ENCODE measurements around the gene RAPGEF1.

DNA sequence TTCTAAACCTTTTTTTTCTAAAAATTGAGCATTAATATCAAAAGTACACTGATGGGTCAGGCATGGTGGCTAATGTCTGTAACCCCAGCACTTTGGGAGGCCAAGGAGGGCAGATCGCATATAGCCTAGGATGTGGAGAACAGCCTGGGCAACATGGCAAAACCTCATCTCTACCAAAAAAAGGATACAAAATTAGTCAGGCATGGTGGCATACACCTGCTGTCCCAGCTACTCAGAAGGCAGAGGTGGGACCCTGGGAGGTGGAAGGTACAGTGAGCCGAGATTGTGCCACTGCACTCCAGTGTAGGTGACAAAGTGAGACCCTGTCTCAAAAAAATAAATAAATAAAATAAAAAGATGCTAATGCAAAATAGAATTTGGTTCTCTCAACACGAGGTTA lies 49.4 kb downstream of the RAPGEF1 start:
- TF ChIP-seq, protein P1, sequence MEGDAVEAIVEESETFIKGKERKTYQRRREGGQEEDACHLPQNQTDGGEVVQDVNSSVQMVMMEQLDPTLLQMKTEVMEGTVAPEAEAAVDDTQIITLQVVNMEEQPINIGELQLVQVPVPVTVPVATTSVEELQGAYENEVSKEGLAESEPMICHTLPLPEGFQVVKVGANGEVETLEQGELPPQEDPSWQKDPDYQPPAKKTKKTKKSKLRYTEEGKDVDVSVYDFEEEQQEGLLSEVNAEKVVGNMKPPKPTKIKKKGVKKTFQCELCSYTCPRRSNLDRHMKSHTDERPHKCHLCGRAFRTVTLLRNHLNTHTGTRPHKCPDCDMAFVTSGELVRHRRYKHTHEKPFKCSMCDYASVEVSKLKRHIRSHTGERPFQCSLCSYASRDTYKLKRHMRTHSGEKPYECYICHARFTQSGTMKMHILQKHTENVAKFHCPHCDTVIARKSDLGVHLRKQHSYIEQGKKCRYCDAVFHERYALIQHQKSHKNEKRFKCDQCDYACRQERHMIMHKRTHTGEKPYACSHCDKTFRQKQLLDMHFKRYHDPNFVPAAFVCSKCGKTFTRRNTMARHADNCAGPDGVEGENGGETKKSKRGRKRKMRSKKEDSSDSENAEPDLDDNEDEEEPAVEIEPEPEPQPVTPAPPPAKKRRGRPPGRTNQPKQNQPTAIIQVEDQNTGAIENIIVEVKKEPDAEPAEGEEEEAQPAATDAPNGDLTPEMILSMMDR (IDR thresholded peaks at IDR 0.05; ENCODE audit: low read depth, low read length), result no peak
- no peak for TF ChIP-seq MYC (IDR thresholded peaks at IDR 0.05; ENCODE audit: low read depth, low read length)
